ENCODE data around the gene SULT4A1. TPM values are rescaled to one million over a fixed set of nuclear protein-coding genes. Genes with fewer than 3 reads are reported as not detected.

Gene SULT4A1
- total and polyA plus RNA-seq, 2 of the 8 experiments (the other 6 are each of a cell fraction or from before 2014, with no cell fraction given) = 9.1 to 11.8 TPM

- TF ChIP-seq RAD21 (IDR thresholded peaks at IDR 0.05 in 1 of 2, conservative IDR thresholded peaks at IDR 0.05 in 1 of 2; ENCODE audit: low read depth in 2 of 2, low read length in 2 of 2) (no peak), HDAC2 (IDR thresholded peaks at IDR 0.05; ENCODE audit: borderline replicate concordance in 1 of 2, low read depth in 2 of 2, low read length in 2 of 2) (no peak), TAF7 (optimal IDR thresholded peaks at IDR 0.05; ENCODE audit: borderline replicate concordance, low read depth, low read length) (no peak), EP300 (IDR thresholded peaks at IDR 0.05; ENCODE audit: borderline replicate concordance in 1 of 2, low read depth in 2 of 2, low read length in 2 of 2) (no peak), TAF1 (IDR thresholded peaks at IDR 0.05; ENCODE audit: low read depth, low read length) (no peak), FOSL1 (IDR thresholded peaks at IDR 0.05; ENCODE audit: insufficient read depth, low read depth, low read length) (no peak), CTBP2 (IDR thresholded peaks at IDR 0.05; ENCODE audit: borderline replicate concordance, insufficient read depth, insufficient read length, low read length) (no peak), SP2 (IDR thresholded peaks at IDR 0.05; ENCODE audit: low read length) (no peak), RNF2 (IDR thresholded peaks at IDR 0.05; ENCODE audit: borderline replicate concordance, low read depth, low read length, missing control alignments, poor library complexity, severe bottlenecking) (no peak), BACH1 (IDR thresholded peaks at IDR 0.05; ENCODE audit: low read length) (no peak)
Measured at GRCh38 chr22:43832393-43833265, 29.7 kb downstream of the SULT4A1 start (continued).
